ENCODE data around the gene SULT1A1. TPM values are rescaled to one million over a fixed set of nuclear protein-coding genes. Genes with fewer than 3 reads are reported as not detected.

SULT1A1 gene
- total and polyA plus RNA-seq, 2 of the 8 experiments (the other 6 are each of a cell fraction or from before 2014, with no cell fraction given) = 2.1 to 4.0 TPM

- 0 out of 2 replicates have a peak overlapping the region, but pooled peaks have one; percentile 6 for H2AK5ac ChIP-seq (ENCODE audit: low read depth, low read length)
- 80% methylated on average over 17 of the region's 17 CpGs; no CpG with 5 or more reads in 1 of the 2 experiments for WGBS, 2 experiments (ENCODE audit: extremely low coverage in 1 of 2, insufficient coverage in 1 of 2, insufficient read length in 1 of 2, insufficient replicate concordance in 2 of 2, low coverage in 1 of 2, low lambda C conversion rate in 2 of 2, missing lambda C conversion rate in 1 of 2)
- H3K36me3 ChIP-seq (ENCODE audit: control insufficient read depth in 2 of 4, insufficient read depth in 4 of 4, low read length in 3 of 4) = no peaks in the 10 kb centered on the region
- H3K27ac ChIP-seq (ENCODE audit: low read depth, low read length) = no peak overlapping the region
- no peak overlapping the region for H3K4me3 ChIP-seq (ENCODE audit: extremely low read depth in 1 of 4, insufficient read depth in 2 of 4, low read depth in 3 of 4, low read length in 4 of 4)
- H4K5ac ChIP-seq (ENCODE audit: insufficient read length, low read depth, low read length) = no peak overlapping the region
- no peak overlapping the region for H3K4ac ChIP-seq (replicated peaks; ENCODE audit: insufficient read length, low read depth, low read length)
- ChIA-PET CTCF (ENCODE audit: partially characterized antibody) (interaction anchor here (0.6 to 2.0 kb wide), 7 partner anchors 9 to 1188 kb away, joined by 3 to 5 read pairs (median 3); no protein-coding TSS in a partner anchor), POLR2A (ENCODE audit: partially characterized antibody) (interaction anchor here (1.0 to 1.4 kb wide), 3 partner anchors 14 to 19 kb away, joined by 3 to 5 read pairs (median 4); no protein-coding TSS in a partner anchor)
- no peak overlapping the region for H3K23ac ChIP-seq (ENCODE audit: insufficient read length)
- H2BK120ac ChIP-seq (replicated peaks; ENCODE audit: low read depth, low read length) = no peak overlapping the region
- TF ChIP-seq ZNF274 (IDR thresholded peaks at IDR 0.05; ENCODE audit: borderline replicate concordance, extremely low read depth, low read length) (no peak), ATF3 (IDR thresholded peaks at IDR 0.05; ENCODE audit: insufficient read depth, low read depth, low read length) (no peak)
- H3K23me2 ChIP-seq (ENCODE audit: low read depth, low read length) = no peaks in the 10 kb centered on the region
- no peak overlapping the region for H2BK5ac ChIP-seq (ENCODE audit: low read depth, low read length)
- no peak overlapping the region for H3K14ac ChIP-seq (ENCODE audit: insufficient read length)
- no peak for DNase-seq (ENCODE audit: low read depth in 1 of 2, low spot score in 2 of 2)
- no peak overlapping the region for H3K18ac ChIP-seq (ENCODE audit: extremely low read depth, low read length)
- 0 out of 2 replicates have a peak, but pooled peaks cover 2% of the 10 kb centered on the region for H3K79me1 ChIP-seq (ENCODE audit: low read depth, low read length)
- no peaks in the 10 kb centered on the region; a peak in 1 of 7 replicates for H3K27me3 ChIP-seq (replicated peaks in 1 of 4; ENCODE audit: control insufficient read depth in 3 of 4, extremely low read depth in 1 of 4, insufficient read depth in 3 of 4, low read length in 3 of 4)
- no peak overlapping the region for H2BK20ac ChIP-seq (ENCODE audit: low read length)
- H3K4me2 ChIP-seq (ENCODE audit: insufficient read depth in 1 of 2, low read depth in 2 of 2, low read length in 2 of 2) = no peak overlapping the region
- H2BK15ac ChIP-seq (ENCODE audit: low read length) = 0 out of 2 replicates have a peak overlapping the region, but pooled peaks have one; percentile 18
- H3K4me1 ChIP-seq (replicated peaks in 1 of 4; ENCODE audit: control insufficient read depth in 3 of 4, insufficient read depth in 4 of 4, low read length in 3 of 4) = peaks cover 7 to 15% (median 8%) of the 10 kb centered on the region in 4 experiments
- peaks cover 0 to 2% of the 10 kb centered on the region in 2 experiments for H4K20me1 ChIP-seq (replicated peaks in 1 of 2; ENCODE audit: control insufficient read depth in 1 of 2, insufficient read depth in 2 of 2, low read length in 2 of 2)
- H3K79me2 ChIP-seq (ENCODE audit: control insufficient read depth in 1 of 2, insufficient read depth in 2 of 2, low read length in 2 of 2) = no peaks in the 10 kb centered on the region
- H2BK12ac ChIP-seq (ENCODE audit: low read depth, low read length) = peak overlapping the region; percentile 52; the same call in 1 of the 2 replicates
- H3K9me3 ChIP-seq (ENCODE audit: insufficient read depth in 2 of 2, low read depth in 1 of 2, low read length in 1 of 2) = no peaks in the 10 kb centered on the region
- no peak for FAIRE-seq
- H2AFZ ChIP-seq (ENCODE audit: low read length) = no peak overlapping the region
- H3K9ac ChIP-seq (replicated peaks in 1 of 4; ENCODE audit: extremely low read depth in 1 of 4, low read depth in 3 of 4, low read length in 3 of 4) = no peak overlapping the region
- no peak overlapping the region for H3K56ac ChIP-seq (replicated peaks; ENCODE audit: insufficient read length, low read depth, low read length)
- H4K8ac ChIP-seq (ENCODE audit: extremely low read depth, insufficient read depth, low read length) = no peak overlapping the region
- no peak overlapping the region for H4K91ac ChIP-seq (replicated peaks; ENCODE audit: insufficient read length, low read length)
These were observed 35.8 kb downstream of the SULT1A1 start for GRCh38 chr16:28573738-28574718.

All from H1 (cell line).